ENCODE results near the gene TLE6.
"Not testable (repeated sequence)": the region's sequence is repeated elsewhere in the genome, so short reads cannot be mapped to it uniquely, and the experiment has no call there.

The TLE6 gene

GRCh38 chr19:3005345-3005744, 28.0 kb downstream of the TLE6 start:
- no peak for DNase-seq

GRCh38 chr19:3006075-3006767, 28.9 kb downstream of the TLE6 start:
- peak in 2 of 6 experiments; percentile 13 to 25 for DNase-seq

GRCh38 chr19:3007975-3008374, 30.6 kb downstream of the TLE6 start:
- DNase-seq = no peak

- no peak for DNase-seq
Measured at GRCh38 chr19:3008994-3009393, 31.6 kb downstream of the TLE6 start.

- DNase-seq = no peak
Measured at GRCh38 chr19:3010871-3011270, 33.5 kb downstream of the TLE6 start.

- not testable (repeated sequence) for DNase-seq
Measured at GRCh38 chr19:3012059-3012458, 34.7 kb downstream of the TLE6 start.

- DNase-seq = no peak
Measured at GRCh38 chr19:3012621-3013262, 35.4 kb downstream of the TLE6 start.

GRCh38 chr19:3013263-3013725, 35.9 kb downstream of the TLE6 start:
- no peak for DNase-seq

GRCh38 chr19:3014135-3014534, 36.8 kb downstream of the TLE6 start:
- DNase-seq = no peak

GRCh38 chr19:3015126-3016057, 38.0 kb downstream of the TLE6 start:
- DNase-seq = no peak

- DNase-seq = no peak
Measured at GRCh38 chr19:3017923-3018322, 40.6 kb downstream of the TLE6 start.

GRCh38 chr19:3019211-3019854, 42.0 kb downstream of the TLE6 start:
- no peak for DNase-seq

GRCh38 chr19:3020321-3020960, 43.1 kb downstream of the TLE6 start:
- DNase-seq = no peak

- no peak for DNase-seq
Measured at GRCh38 chr19:3024509-3024869, 47.1 kb downstream of the TLE6 start.

- DNase-seq = peak in 1 of 6 experiments; percentile 39
Measured at GRCh38 chr19:3024870-3025548, 47.6 kb downstream of the TLE6 start.

GRCh38 chr19:3025549-3025886, 48.2 kb downstream of the TLE6 start:
- DNase-seq = no peak

- no peak for DNase-seq
Measured at GRCh38 chr19:3026768-3027167, 49.4 kb downstream of the TLE6 start.

GRCh38 chr19:3027292-3027691, 49.9 kb downstream of the TLE6 start:
- no peak for DNase-seq

- no peak for DNase-seq
Measured at GRCh38 chr19:3027981-3028304, 50.6 kb downstream of the TLE6 start.

- DNase-seq = peak in 2 of 6 experiments; percentile 20 to 41
Measured at GRCh38 chr19:3028305-3029064, 51.1 kb downstream of the TLE6 start.

Data from stimulated activated naive CD4-positive, alpha-beta T cell (primary cell).